ENCODE data around the gene OR1F1. TPM values are rescaled to one million over a fixed set of nuclear protein-coding genes. Genes with fewer than 3 reads are reported as not detected.

Gene OR1F1
- total RNA-seq, 1 experiment from 2014 or later, result 0.44 TPM

DNA sequence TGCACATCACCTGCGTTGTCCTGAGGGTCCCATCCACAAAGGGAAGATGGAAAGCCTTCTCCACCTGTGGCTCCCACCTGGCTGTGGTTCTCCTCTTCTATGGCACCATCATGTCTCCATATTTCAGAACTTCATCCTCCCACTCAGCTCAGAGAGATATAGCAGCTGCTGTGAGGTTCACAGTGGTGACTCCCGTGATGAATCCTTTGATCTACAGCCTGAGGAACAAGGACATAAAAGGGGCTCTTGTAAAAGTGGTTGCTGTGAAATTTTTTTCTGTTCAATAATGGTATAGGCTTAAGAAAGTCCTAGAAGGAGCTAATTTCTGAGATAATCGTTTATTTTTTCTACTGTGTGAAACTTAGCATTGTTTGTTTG lies 28.2 kb downstream of the OR1F1 start (continued):
- TF ChIP-seq GTF2I (CRISPR knock-in tag; conservative IDR thresholded peaks at IDR 0.05) (no peak), GABPB1 (CRISPR knock-in tag; IDR thresholded peaks at IDR 0.05) (no peak)

DNA sequence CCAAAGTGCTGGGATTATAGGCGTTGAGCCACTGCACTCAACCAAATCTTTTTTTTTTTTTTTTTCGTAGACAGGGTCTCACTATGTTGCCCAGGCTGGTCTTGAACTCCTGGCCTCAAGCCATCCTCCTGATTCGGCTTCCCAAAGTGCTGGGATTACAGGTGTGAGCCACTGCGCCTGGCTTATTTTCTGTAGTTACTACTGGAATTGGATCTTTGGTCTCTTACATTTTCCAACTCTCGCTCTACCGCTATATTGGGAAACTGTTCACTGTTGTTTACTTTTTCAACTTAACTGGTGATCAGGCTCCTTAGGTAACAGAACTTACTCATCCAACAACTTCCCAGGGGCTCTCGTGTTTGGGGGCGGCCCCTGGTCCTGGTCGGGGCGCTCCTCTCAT lies 32.8 kb downstream of the OR1F1 start:
- Mint-ChIP-seq H3K36me3 (peaks cover 49% of the 10 kb centered on the region), H3K4me1 (no peaks in the 10 kb centered on the region), H3K9me3 (peaks cover 72% of the 10 kb centered on the region), H3K27me3 (ENCODE audit: low read depth) (peaks cover 23% of the 10 kb centered on the region), H3K27ac (no peak overlapping the region), H3K4me3 (no peak overlapping the region)
- POLR2A ChIA-PET, result no interaction called here
- DNase-seq (ENCODE audit: low spot score), result no peak
- CTCF ChIA-PET, result no interaction called here
- TF ChIP-seq PRRX2 (CRISPR knock-in tag; IDR thresholded peaks at IDR 0.05) (no peak), MXD4 (CRISPR knock-in tag; IDR thresholded peaks at IDR 0.05; ENCODE audit: borderline replicate concordance) (no peak), NFE2L1 (CRISPR knock-in tag; IDR thresholded peaks at IDR 0.05) (no peak), FOXK1 (CRISPR knock-in tag; IDR thresholded peaks at IDR 0.05) (no peak), NR2C2 (CRISPR knock-in tag; IDR thresholded peaks at IDR 0.05) (no peak), JUN (CRISPR knock-in tag; IDR thresholded peaks at IDR 0.05) (no peak), EMX1 (CRISPR knock-in tag; IDR thresholded peaks at IDR 0.05) (no peak), SMAD3 (CRISPR knock-in tag; IDR thresholded peaks at IDR 0.05; ENCODE audit: borderline replicate concordance) (no peak), SOX15 (CRISPR knock-in tag; IDR thresholded peaks at IDR 0.05) (no peak), GRHL2 (CRISPR knock-in tag; IDR thresholded peaks at IDR 0.05; ENCODE audit: insufficient replicate concordance, severe bottlenecking) (no peak), FOXJ3 (CRISPR knock-in tag; IDR thresholded peaks at IDR 0.05; ENCODE audit: borderline replicate concordance) (no peak), MYBL2 (CRISPR knock-in tag; IDR thresholded peaks at IDR 0.05) (no peak)
- TF ChIP-seq, protein P1, sequence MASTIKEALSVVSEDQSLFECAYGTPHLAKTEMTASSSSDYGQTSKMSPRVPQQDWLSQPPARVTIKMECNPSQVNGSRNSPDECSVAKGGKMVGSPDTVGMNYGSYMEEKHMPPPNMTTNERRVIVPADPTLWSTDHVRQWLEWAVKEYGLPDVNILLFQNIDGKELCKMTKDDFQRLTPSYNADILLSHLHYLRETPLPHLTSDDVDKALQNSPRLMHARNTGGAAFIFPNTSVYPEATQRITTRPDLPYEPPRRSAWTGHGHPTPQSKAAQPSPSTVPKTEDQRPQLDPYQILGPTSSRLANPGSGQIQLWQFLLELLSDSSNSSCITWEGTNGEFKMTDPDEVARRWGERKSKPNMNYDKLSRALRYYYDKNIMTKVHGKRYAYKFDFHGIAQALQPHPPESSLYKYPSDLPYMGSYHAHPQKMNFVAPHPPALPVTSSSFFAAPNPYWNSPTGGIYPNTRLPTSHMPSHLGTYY (CRISPR knock-in tag; IDR thresholded peaks at IDR 0.05), result no peak
- ATAC-seq, result no peak

DNA sequence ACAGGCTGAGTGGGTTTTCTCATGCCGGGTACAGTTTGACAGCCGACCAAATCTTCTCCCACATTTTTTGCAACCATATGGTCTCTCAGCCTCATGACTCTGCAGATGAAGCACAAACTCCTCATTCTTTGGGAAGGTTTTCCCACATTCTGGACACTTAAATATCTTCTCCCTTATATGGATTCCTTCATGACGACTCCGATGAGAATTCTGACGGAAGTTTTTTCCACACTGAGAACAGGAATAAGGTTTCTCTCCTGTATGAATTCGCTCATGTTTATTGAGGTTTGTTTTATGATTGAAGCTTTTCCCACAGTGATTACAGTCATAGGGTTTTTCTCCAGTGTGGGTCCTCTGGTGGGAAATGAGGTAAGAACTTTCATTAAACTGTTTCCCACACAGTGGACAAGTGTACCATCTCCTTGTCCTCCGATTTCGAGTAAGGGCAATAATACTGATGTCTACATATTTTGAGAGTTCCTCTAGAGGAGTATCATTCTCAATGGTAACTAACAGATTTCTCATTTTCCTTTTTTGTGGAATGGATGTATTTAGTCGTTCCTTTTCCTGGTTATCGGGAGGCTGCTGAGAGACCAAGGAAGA lies 36.0 kb downstream of the OR1F1 start:
- Mint-ChIP-seq H3K4me3 (no peak overlapping the region), H3K27ac (no peak overlapping the region), H3K4me1 (no peaks in the 10 kb centered on the region), H3K27me3 (ENCODE audit: low read depth) (peaks cover 6% of the 10 kb centered on the region; the same call in 1 of the 2 replicates), H3K36me3 (peaks cover 71% of the 10 kb centered on the region), H3K9me3 (peaks cover 69% of the 10 kb centered on the region)
- ChIA-PET CTCF (no interaction called here), POLR2A (no interaction called here)
- TF ChIP-seq PRRX2 (CRISPR knock-in tag; IDR thresholded peaks at IDR 0.05), result no peak
- TF ChIP-seq, protein P2, sequence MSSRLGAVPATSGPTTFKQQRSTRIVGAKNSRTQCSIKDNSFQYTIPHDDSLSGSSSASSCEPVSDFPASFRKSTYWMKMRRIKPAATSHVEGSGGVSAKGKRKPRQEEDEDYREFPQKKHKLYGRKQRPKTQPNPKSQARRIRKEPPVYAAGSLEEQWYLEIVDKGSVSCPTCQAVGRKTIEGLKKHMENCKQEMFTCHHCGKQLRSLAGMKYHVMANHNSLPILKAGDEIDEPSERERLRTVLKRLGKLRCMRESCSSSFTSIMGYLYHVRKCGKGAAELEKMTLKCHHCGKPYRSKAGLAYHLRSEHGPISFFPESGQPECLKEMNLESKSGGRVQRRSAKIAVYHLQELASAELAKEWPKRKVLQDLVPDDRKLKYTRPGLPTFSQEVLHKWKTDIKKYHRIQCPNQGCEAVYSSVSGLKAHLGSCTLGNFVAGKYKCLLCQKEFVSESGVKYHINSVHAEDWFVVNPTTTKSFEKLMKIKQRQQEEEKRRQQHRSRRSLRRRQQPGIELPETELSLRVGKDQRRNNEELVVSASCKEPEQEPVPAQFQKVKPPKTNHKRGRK (CRISPR knock-in tag; IDR thresholded peaks at IDR 0.05; ENCODE audit: borderline replicate concordance), result no peak
- TF ChIP-seq, protein P3, sequence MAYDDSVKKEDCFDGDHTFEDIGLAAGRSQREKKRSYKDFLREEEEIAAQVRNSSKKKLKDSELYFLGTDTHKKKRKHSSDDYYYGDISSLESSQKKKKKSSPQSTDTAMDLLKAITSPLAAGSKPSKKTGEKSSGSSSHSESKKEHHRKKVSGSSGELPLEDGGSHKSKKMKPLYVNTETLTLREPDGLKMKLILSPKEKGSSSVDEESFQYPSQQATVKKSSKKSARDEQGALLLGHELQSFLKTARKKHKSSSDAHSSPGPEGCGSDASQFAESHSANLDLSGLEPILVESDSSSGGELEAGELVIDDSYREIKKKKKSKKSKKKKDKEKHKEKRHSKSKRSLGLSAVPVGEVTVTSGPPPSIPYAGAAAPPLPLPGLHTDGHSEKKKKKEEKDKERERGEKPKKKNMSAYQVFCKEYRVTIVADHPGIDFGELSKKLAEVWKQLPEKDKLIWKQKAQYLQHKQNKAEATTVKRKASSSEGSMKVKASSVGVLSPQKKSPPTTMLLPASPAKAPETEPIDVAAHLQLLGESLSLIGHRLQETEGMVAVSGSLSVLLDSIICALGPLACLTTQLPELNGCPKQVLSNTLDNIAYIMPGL (CRISPR knock-in tag; IDR thresholded peaks at IDR 0.05), result no peak
- no peak for DNase-seq (ENCODE audit: low spot score)
- ATAC-seq, result no peak

DNA sequence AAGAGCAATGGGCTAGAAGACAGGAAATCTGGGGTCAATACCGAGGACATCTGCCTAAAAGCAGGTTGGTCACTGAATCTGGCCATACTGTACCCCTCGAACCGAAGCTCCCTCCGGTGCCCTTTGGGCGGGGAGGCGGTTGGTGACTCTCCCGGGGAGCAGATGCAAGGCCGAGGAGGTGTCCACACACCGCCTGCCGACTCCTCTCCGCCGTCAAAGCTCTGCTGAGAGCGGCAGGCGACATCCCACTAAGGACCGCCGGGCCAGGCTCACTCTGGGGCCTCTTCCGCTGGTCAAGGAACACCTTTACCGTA lies 46.5 kb downstream of the OR1F1 start:
- peaks cover 35% of the 10 kb centered on the region for H3K9me3 Mint-ChIP-seq
- no peak for ATAC-seq
- DNase-seq (ENCODE audit: low spot score), result no peak
- CTCF ChIA-PET, result interaction anchor here (0.5 to 0.8 kb wide), 2 partner anchors 22 to 267 kb away, joined by 3 to 5 read pairs; partner anchors contain the start of gene MEFV
- H3K4me3 Mint-ChIP-seq, result peak overlapping the region; percentile 89
- peaks cover 42% of the 10 kb centered on the region for H3K36me3 Mint-ChIP-seq
- H3K4me1 Mint-ChIP-seq, result peaks cover 7% of the 10 kb centered on the region
- TF ChIP-seq ESRRA (CRISPR knock-in tag; IDR thresholded peaks at IDR 0.05; ENCODE audit: borderline replicate concordance), result no peak
- TF ChIP-seq TP53 (CRISPR knock-in tag; IDR thresholded peaks at IDR 0.05), result no peak
- TF ChIP-seq, protein P4, sequence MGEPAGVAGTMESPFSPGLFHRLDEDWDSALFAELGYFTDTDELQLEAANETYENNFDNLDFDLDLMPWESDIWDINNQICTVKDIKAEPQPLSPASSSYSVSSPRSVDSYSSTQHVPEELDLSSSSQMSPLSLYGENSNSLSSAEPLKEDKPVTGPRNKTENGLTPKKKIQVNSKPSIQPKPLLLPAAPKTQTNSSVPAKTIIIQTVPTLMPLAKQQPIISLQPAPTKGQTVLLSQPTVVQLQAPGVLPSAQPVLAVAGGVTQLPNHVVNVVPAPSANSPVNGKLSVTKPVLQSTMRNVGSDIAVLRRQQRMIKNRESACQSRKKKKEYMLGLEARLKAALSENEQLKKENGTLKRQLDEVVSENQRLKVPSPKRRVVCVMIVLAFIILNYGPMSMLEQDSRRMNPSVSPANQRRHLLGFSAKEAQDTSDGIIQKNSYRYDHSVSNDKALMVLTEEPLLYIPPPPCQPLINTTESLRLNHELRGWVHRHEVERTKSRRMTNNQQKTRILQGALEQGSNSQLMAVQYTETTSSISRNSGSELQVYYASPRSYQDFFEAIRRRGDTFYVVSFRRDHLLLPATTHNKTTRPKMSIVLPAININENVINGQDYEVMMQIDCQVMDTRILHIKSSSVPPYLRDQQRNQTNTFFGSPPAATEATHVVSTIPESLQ (CRISPR knock-in tag; IDR thresholded peaks at IDR 0.05), result no peak
- 0 out of 2 replicates have a peak overlapping the region, but pooled peaks have one; percentile 52 for H3K27ac Mint-ChIP-seq
- POLR2A ChIA-PET, result interaction anchor here (1.0 kb wide), 1 partner anchor 75 kb away, joined by 3 read pairs; no protein-coding TSS in a partner anchor
- no peaks in the 10 kb centered on the region; the same call in 1 of the 2 replicates for H3K27me3 Mint-ChIP-seq (ENCODE audit: low read depth)

All from WTC11 (cell line).